Measurements from ENCODE around the gene TNFRSF19. TPM values are rescaled to one million over a fixed set of nuclear protein-coding genes. Genes with fewer than 3 reads are reported as not detected.

TNFRSF19 gene
- total and polyA plus RNA-seq, 5 donors from 2014 or later, result 1.3 to 5.6 (median 1.6) TPM

GRCh38 chr13:23631311-23632047 lies 61.3 kb downstream of the TNFRSF19 start:
- Histone ChIP-seq H3K4me3 (ENCODE audit: low read depth, low read length) (no peak overlapping the region), H3K4me1 (ENCODE audit: control insufficient read depth, insufficient read depth, low read length, poor library complexity, severe bottlenecking) (no peaks in the 10 kb centered on the region), H3K27me3 (ENCODE audit: control insufficient read depth, insufficient read depth, low read length) (peaks cover 3% of the 10 kb centered on the region), H3K9me3 (ENCODE audit: control insufficient read depth in 2 of 2, low read length in 2 of 2) (no peaks in the 10 kb centered on the region), H3K27ac (ENCODE audit: insufficient read depth, low read length, poor library complexity, severe bottlenecking) (no peak overlapping the region), H3K36me3 (ENCODE audit: control insufficient read depth, insufficient read depth, low read length) (no peaks in the 10 kb centered on the region)
- ATAC-seq (ENCODE audit: low read depth in 2 of 2) (no peak), DNase-seq (no peak)
- no peaks in the 10 kb centered on the region for H3K36me3 Mint-ChIP-seq
- H3K27me3 Mint-ChIP-seq, result peaks cover 9% of the 10 kb centered on the region
- H3K4me3 Mint-ChIP-seq, result no peak overlapping the region
- no peak overlapping the region for H3K27ac Mint-ChIP-seq
- H3K9me3 Mint-ChIP-seq, result peaks cover 0 to 2% (median 0%) of the 10 kb centered on the region in 7 donors
- no peaks in the 10 kb centered on the region for H3K4me1 Mint-ChIP-seq

- ATAC-seq (ENCODE audit: low read depth in 2 of 2), result no peak
- H3K27me3 ChIP-seq (ENCODE audit: control insufficient read depth, insufficient read depth, low read length), result peaks cover under 1% of the 10 kb centered on the region
- Mint-ChIP-seq H3K27ac (no peak overlapping the region), H3K36me3 (no peaks in the 10 kb centered on the region), H3K9me3 (peaks cover 0 to 2% (median 0%) of the 10 kb centered on the region in 7 donors), H3K4me3 (no peak overlapping the region), H3K4me1 (no peaks in the 10 kb centered on the region), H3K27me3 (peaks cover 9% of the 10 kb centered on the region)
- no peak overlapping the region for H3K4me3 ChIP-seq (ENCODE audit: low read depth, low read length)
- no peaks in the 10 kb centered on the region for H3K36me3 ChIP-seq (ENCODE audit: control insufficient read depth, insufficient read depth, low read length)
- no peaks in the 10 kb centered on the region for H3K4me1 ChIP-seq (ENCODE audit: control insufficient read depth, insufficient read depth, low read length, poor library complexity, severe bottlenecking)
- H3K9me3 ChIP-seq (ENCODE audit: control insufficient read depth in 2 of 2, low read length in 2 of 2), result no peaks in the 10 kb centered on the region
- no peak for DNase-seq
- no peak overlapping the region for H3K27ac ChIP-seq (ENCODE audit: insufficient read depth, low read length, poor library complexity, severe bottlenecking)
Measured at GRCh38 chr13:23632048-23632582, 61.9 kb downstream of the TNFRSF19 start.

GRCh38 chr13:23632741-23633140 lies 62.5 kb downstream of the TNFRSF19 start:
- Histone ChIP-seq H3K4me1 (ENCODE audit: control insufficient read depth, insufficient read depth, low read length, poor library complexity, severe bottlenecking) (no peaks in the 10 kb centered on the region), H3K4me3 (ENCODE audit: low read depth, low read length) (no peak overlapping the region), H3K27ac (ENCODE audit: insufficient read depth, low read length, poor library complexity, severe bottlenecking) (no peak overlapping the region), H3K9me3 (ENCODE audit: control insufficient read depth in 2 of 2, low read length in 2 of 2) (no peaks in the 10 kb centered on the region), H3K27me3 (ENCODE audit: control insufficient read depth, insufficient read depth, low read length) (no peaks in the 10 kb centered on the region), H3K36me3 (ENCODE audit: control insufficient read depth, insufficient read depth, low read length) (no peaks in the 10 kb centered on the region)
- H3K4me3 Mint-ChIP-seq, result no peak overlapping the region
- no peak for DNase-seq
- ATAC-seq (ENCODE audit: low read depth in 2 of 2), result no peak
- no peaks in the 10 kb centered on the region for H3K4me1 Mint-ChIP-seq
- H3K27ac Mint-ChIP-seq, result no peak overlapping the region
- H3K27me3 Mint-ChIP-seq, result peaks cover 9% of the 10 kb centered on the region
- H3K36me3 Mint-ChIP-seq, result no peaks in the 10 kb centered on the region
- H3K9me3 Mint-ChIP-seq, result peaks cover 0 to 2% (median 0%) of the 10 kb centered on the region in 7 donors

- Histone ChIP-seq H3K36me3 (ENCODE audit: control insufficient read depth, insufficient read depth, low read length) (no peaks in the 10 kb centered on the region), H3K27ac (ENCODE audit: insufficient read depth, low read length, poor library complexity, severe bottlenecking) (no peak overlapping the region), H3K27me3 (ENCODE audit: control insufficient read depth, insufficient read depth, low read length) (no peaks in the 10 kb centered on the region), H3K4me1 (ENCODE audit: control insufficient read depth, insufficient read depth, low read length, poor library complexity, severe bottlenecking) (no peaks in the 10 kb centered on the region), H3K9me3 (ENCODE audit: control insufficient read depth in 2 of 2, low read length in 2 of 2) (no peaks in the 10 kb centered on the region), H3K4me3 (ENCODE audit: low read depth, low read length) (no peak overlapping the region)
- DNase-seq (no peak), ATAC-seq (ENCODE audit: low read depth in 2 of 2) (no peak)
- peaks cover 0 to 2% (median 0%) of the 10 kb centered on the region in 7 donors for H3K9me3 Mint-ChIP-seq
- H3K27ac Mint-ChIP-seq, result no peak overlapping the region
- H3K27me3 Mint-ChIP-seq, result peaks cover 4% of the 10 kb centered on the region
- no peak overlapping the region for H3K4me3 Mint-ChIP-seq
- no peaks in the 10 kb centered on the region for H3K36me3 Mint-ChIP-seq
- H3K4me1 Mint-ChIP-seq, result no peaks in the 10 kb centered on the region
Measured at GRCh38 chr13:23634897-23635296, 64.7 kb downstream of the TNFRSF19 start.

- Histone ChIP-seq H3K27me3 (ENCODE audit: control insufficient read depth, insufficient read depth, low read length) (no peaks in the 10 kb centered on the region), H3K9me3 (ENCODE audit: control insufficient read depth in 2 of 2, low read length in 2 of 2) (no peaks in the 10 kb centered on the region), H3K4me3 (ENCODE audit: low read depth, low read length) (no peak overlapping the region), H3K36me3 (ENCODE audit: control insufficient read depth, insufficient read depth, low read length) (no peaks in the 10 kb centered on the region), H3K4me1 (ENCODE audit: control insufficient read depth, insufficient read depth, low read length, poor library complexity, severe bottlenecking) (no peaks in the 10 kb centered on the region), H3K27ac (ENCODE audit: insufficient read depth, low read length, poor library complexity, severe bottlenecking) (no peak overlapping the region)
- Mint-ChIP-seq H3K27ac (no peak overlapping the region), H3K4me1 (no peaks in the 10 kb centered on the region), H3K9me3 (peaks cover 0 to 2% (median 0%) of the 10 kb centered on the region in 7 donors), H3K4me3 (no peak overlapping the region), H3K27me3 (peaks cover 4% of the 10 kb centered on the region), H3K36me3 (no peaks in the 10 kb centered on the region)
- DNase-seq (no peak), ATAC-seq (ENCODE audit: low read depth in 2 of 2) (no peak)
Measured at GRCh38 chr13:23636360-23636759, 66.1 kb downstream of the TNFRSF19 start.

- Mint-ChIP-seq H3K9me3 (peaks cover 0 to 2% (median 0%) of the 10 kb centered on the region in 7 donors), H3K27ac (no peak overlapping the region), H3K27me3 (no peaks in the 10 kb centered on the region), H3K4me3 (no peak overlapping the region), H3K36me3 (no peaks in the 10 kb centered on the region), H3K4me1 (no peaks in the 10 kb centered on the region)
- DNase-seq, result no peak
- H3K4me3 ChIP-seq (ENCODE audit: low read depth, low read length), result no peak overlapping the region
- no peaks in the 10 kb centered on the region for H3K4me1 ChIP-seq (ENCODE audit: control insufficient read depth, insufficient read depth, low read length, poor library complexity, severe bottlenecking)
- no peaks in the 10 kb centered on the region for H3K27me3 ChIP-seq (ENCODE audit: control insufficient read depth, insufficient read depth, low read length)
- H3K9me3 ChIP-seq (ENCODE audit: control insufficient read depth in 2 of 2, low read length in 2 of 2), result no peaks in the 10 kb centered on the region
- no peak for ATAC-seq (ENCODE audit: low read depth in 2 of 2)
- H3K27ac ChIP-seq (ENCODE audit: insufficient read depth, low read length, poor library complexity, severe bottlenecking), result no peak overlapping the region
- H3K36me3 ChIP-seq (ENCODE audit: control insufficient read depth, insufficient read depth, low read length), result no peaks in the 10 kb centered on the region
Measured at GRCh38 chr13:23637829-23638228, 67.6 kb downstream of the TNFRSF19 start.

- Mint-ChIP-seq H3K4me1 (no peaks in the 10 kb centered on the region), H3K9me3 (peaks cover 0 to under 1% (median 0%) of the 10 kb centered on the region in 7 donors), H3K36me3 (no peaks in the 10 kb centered on the region), H3K27ac (no peak overlapping the region), H3K27me3 (no peaks in the 10 kb centered on the region), H3K4me3 (no peak overlapping the region)
- no peaks in the 10 kb centered on the region for H3K36me3 ChIP-seq (ENCODE audit: control insufficient read depth, insufficient read depth, low read length)
- H3K4me3 ChIP-seq (ENCODE audit: low read depth, low read length), result no peak overlapping the region
- H3K9me3 ChIP-seq (ENCODE audit: control insufficient read depth in 2 of 2, low read length in 2 of 2), result no peaks in the 10 kb centered on the region
- no peak overlapping the region for H3K27ac ChIP-seq (ENCODE audit: insufficient read depth, low read length, poor library complexity, severe bottlenecking)
- no peaks in the 10 kb centered on the region for H3K27me3 ChIP-seq (ENCODE audit: control insufficient read depth, insufficient read depth, low read length)
- ATAC-seq (ENCODE audit: low read depth in 2 of 2), result no peak
- no peak for DNase-seq
- no peaks in the 10 kb centered on the region for H3K4me1 ChIP-seq (ENCODE audit: control insufficient read depth, insufficient read depth, low read length, poor library complexity, severe bottlenecking)
Measured at GRCh38 chr13:23639674-23640073, 69.5 kb downstream of the TNFRSF19 start.

GRCh38 chr13:23642110-23642509 lies 71.9 kb downstream of the TNFRSF19 start:
- no peak overlapping the region for H3K27ac ChIP-seq (ENCODE audit: insufficient read depth, low read length, poor library complexity, severe bottlenecking)
- DNase-seq (no peak), ATAC-seq (ENCODE audit: low read depth in 2 of 2) (no peak)
- H3K4me1 ChIP-seq (ENCODE audit: control insufficient read depth, insufficient read depth, low read length, poor library complexity, severe bottlenecking), result no peaks in the 10 kb centered on the region
- no peaks in the 10 kb centered on the region for H3K9me3 ChIP-seq (ENCODE audit: control insufficient read depth in 2 of 2, low read length in 2 of 2)
- H3K27me3 ChIP-seq (ENCODE audit: control insufficient read depth, insufficient read depth, low read length), result no peaks in the 10 kb centered on the region
- H3K36me3 ChIP-seq (ENCODE audit: control insufficient read depth, insufficient read depth, low read length), result no peaks in the 10 kb centered on the region
- Mint-ChIP-seq H3K36me3 (no peaks in the 10 kb centered on the region), H3K4me3 (no peak overlapping the region), H3K27ac (no peak overlapping the region), H3K9me3 (peaks cover 0 to 7% (median 0%) of the 10 kb centered on the region in 7 donors), H3K27me3 (no peaks in the 10 kb centered on the region), H3K4me1 (no peaks in the 10 kb centered on the region)
- no peak overlapping the region for H3K4me3 ChIP-seq (ENCODE audit: low read depth, low read length)

Data from CD4-positive, CD25-positive, alpha-beta regulatory T cell (primary cell).